SU-DHL-6 (cell line): ENCODE measurements around the gene RARS1.

Experiments
- CTCF ChIP-seq: fragments of 200-600 bp; sonication (generic); IDR thresholded peaks from one replicate; pipeline ENCODE4 v1.5.1; 2017; ENCODE audit warnings: antibody characterized with exemption, mild to moderate bottlenecking, low read length, moderate library complexity; ENCODE audit not compliant: insufficient read depth, poor library complexity, severe bottlenecking
- EZH2phosphoT487 ChIP-seq: fragments of 200-600 bp; sonication (generic), shearing (Covaris generic); conservative IDR thresholded peaks from 2 replicates; pipeline ENCODE4 v1.6.1; 2018; ENCODE audit warnings: mild to moderate bottlenecking, antibody characterized with exemption, low read length, moderate library complexity, mixed read lengths

DNA sequence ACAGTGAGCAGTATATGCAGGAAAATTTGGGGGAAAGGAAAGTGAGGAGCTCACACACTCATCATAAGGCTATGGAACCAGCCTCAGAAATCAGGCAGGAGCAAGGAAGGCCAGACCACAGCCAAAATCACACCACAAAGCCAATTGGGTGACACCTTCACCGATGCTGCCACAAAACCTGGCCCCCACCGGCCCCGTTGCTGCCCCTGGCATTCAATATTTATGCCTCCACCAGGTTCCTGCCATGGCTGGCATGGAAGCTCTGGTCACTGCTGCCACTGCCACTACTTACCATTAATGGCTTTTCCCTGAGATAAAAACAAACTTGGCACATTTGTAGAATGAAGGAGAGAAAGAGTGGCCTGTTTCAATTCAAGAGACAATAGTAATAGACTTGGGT is 28.7 kb upstream of the RARS1 start:
- no peak for TF ChIP-seq CTCF
- TF ChIP-seq EZH2phosphoT487, result no peak
